ENCODE results near the gene GBP1.

GBP1 gene

DNA sequence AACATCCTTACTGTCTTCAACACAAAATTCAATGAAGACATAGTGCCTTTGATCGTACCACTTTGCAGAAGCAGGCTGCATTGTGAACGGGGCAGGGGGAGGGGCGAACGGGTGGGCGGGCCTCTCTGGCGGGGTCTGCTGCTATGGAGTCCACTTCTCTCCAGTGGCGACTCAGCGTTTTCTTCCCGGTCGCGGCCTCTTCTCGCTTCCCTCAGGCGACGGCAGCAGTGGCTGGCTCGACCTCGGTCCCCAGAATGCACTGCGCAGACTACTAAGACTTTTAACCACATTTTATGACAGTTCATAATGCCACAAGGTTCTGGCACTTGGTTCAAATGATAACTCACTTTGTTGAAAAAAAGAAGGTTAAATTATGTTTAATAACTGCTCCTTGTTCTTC lies 39.7 kb upstream of the GBP1 start:
- TF ChIP-seq EZH2phosphoT487 (conservative IDR thresholded peaks at IDR 0.05; ENCODE audit: low read length): no peak
- no peak for TF ChIP-seq CTCF (IDR thresholded peaks at IDR 0.05; ENCODE audit: insufficient read depth, low read length, poor library complexity, severe bottlenecking)
- Histone ChIP-seq H3K4me3 (ENCODE audit: insufficient read depth, low read length, poor library complexity, severe bottlenecking) (no peak overlapping the region), H4K20me1 (ENCODE audit: low read depth, low read length) (no peaks in the 10 kb centered on the region), H3F3A (ENCODE audit: insufficient read depth) (no peaks in the 10 kb centered on the region), H3K9ac (ENCODE audit: low read length) (no peak overlapping the region), H3K4me2 (ENCODE audit: low read depth, low read length, poor library complexity, severe bottlenecking) (no peak overlapping the region), H2AFZ (ENCODE audit: low read depth, low read length, severe bottlenecking) (no peak overlapping the region), H3K27ac (ENCODE audit: low read depth, low read length) (no peak overlapping the region), H3K79me2 (ENCODE audit: insufficient read depth, low read length) (no peaks in the 10 kb centered on the region), H3K9me3 (ENCODE audit: insufficient read depth, low read length) (no peaks in the 10 kb centered on the region), H3K36me3 (ENCODE audit: low read length) (no peaks in the 10 kb centered on the region), H3K27me3 (ENCODE audit: low read length) (no peaks in the 10 kb centered on the region), H3K9me2 (replicated peaks; ENCODE audit: insufficient read depth, low read length) (no peaks in the 10 kb centered on the region)

DNA sequence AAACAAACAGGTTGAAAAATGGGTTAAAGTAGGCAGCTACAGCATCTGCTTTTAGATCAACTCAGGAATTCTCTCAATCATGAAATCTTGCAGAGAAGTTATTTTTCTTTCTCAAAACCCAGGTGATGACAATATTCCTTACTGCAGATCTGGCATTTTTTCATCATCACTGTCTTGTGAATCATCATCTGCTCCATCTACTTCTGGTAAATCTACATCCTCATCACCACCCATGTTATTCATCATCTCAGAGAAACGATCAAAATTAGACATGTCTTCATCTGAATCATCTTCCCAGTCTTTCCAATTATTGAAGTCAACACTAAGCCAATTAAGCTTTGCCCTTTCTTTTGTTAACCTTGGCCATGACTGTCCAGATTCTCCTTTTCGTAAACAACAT lies 39.1 kb upstream of the GBP1 start:
- H3K79me2 ChIP-seq (ENCODE audit: insufficient read depth, low read length): no peaks in the 10 kb centered on the region
- no peaks in the 10 kb centered on the region for H3K9me2 ChIP-seq (replicated peaks; ENCODE audit: insufficient read depth, low read length)
- H3K9me3 ChIP-seq (ENCODE audit: insufficient read depth, low read length): no peaks in the 10 kb centered on the region
- H3K4me3 ChIP-seq (ENCODE audit: insufficient read depth, low read length, poor library complexity, severe bottlenecking): no peak overlapping the region
- no peak for TF ChIP-seq CTCF (IDR thresholded peaks at IDR 0.05; ENCODE audit: insufficient read depth, low read length, poor library complexity, severe bottlenecking)
- TF ChIP-seq EZH2phosphoT487 (conservative IDR thresholded peaks at IDR 0.05; ENCODE audit: low read length): no peak
- no peaks in the 10 kb centered on the region for H3F3A ChIP-seq (ENCODE audit: insufficient read depth)
- H3K9ac ChIP-seq (ENCODE audit: low read length): no peak overlapping the region
- no peak overlapping the region for H3K27ac ChIP-seq (ENCODE audit: low read depth, low read length)
- no peak overlapping the region for H2AFZ ChIP-seq (ENCODE audit: low read depth, low read length, severe bottlenecking)
- H3K36me3 ChIP-seq (ENCODE audit: low read length): no peaks in the 10 kb centered on the region
- no peak overlapping the region for H3K4me2 ChIP-seq (ENCODE audit: low read depth, low read length, poor library complexity, severe bottlenecking)
- no peaks in the 10 kb centered on the region for H4K20me1 ChIP-seq (ENCODE audit: low read depth, low read length)
- no peaks in the 10 kb centered on the region for H3K27me3 ChIP-seq (ENCODE audit: low read length)

DNA sequence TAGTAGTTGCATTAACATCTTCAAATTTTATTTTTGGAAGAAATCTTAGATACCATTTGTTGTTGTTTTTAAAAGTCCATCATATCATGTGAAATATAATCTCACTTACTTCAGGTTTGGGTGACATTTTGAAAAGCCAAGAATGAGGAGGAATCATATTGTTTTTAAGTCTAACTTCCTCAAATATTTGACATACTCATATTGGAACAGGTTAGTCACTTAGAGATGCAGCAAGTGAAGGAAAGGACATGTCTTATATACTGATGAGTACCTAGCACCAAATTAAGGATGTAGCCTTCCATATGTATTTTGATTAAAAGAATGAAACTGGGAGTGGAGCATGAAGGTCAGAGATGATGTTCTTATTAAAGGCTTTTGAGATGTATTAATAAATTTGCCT lies 37.0 kb upstream of the GBP1 start:
- no peaks in the 10 kb centered on the region for H3K9me3 ChIP-seq (ENCODE audit: insufficient read depth, low read length)
- no peak for TF ChIP-seq CTCF (IDR thresholded peaks at IDR 0.05; ENCODE audit: insufficient read depth, low read length, poor library complexity, severe bottlenecking)
- TF ChIP-seq EZH2phosphoT487 (conservative IDR thresholded peaks at IDR 0.05; ENCODE audit: low read length): no peak

More for the DNA sequence above, 37.0 kb upstream of the GBP1 start:
- Histone ChIP-seq H3K79me2 (ENCODE audit: insufficient read depth, low read length) (no peaks in the 10 kb centered on the region), H3K27me3 (ENCODE audit: low read length) (no peaks in the 10 kb centered on the region), H4K20me1 (ENCODE audit: low read depth, low read length) (no peaks in the 10 kb centered on the region), H3K36me3 (ENCODE audit: low read length) (no peaks in the 10 kb centered on the region), H3K4me3 (ENCODE audit: insufficient read depth, low read length, poor library complexity, severe bottlenecking) (no peak overlapping the region), H2AFZ (ENCODE audit: low read depth, low read length, severe bottlenecking) (no peak overlapping the region), H3K9ac (ENCODE audit: low read length) (no peak overlapping the region), H3K27ac (ENCODE audit: low read depth, low read length) (no peak overlapping the region), H3K9me2 (replicated peaks; ENCODE audit: insufficient read depth, low read length) (no peaks in the 10 kb centered on the region), H3K4me2 (ENCODE audit: low read depth, low read length, poor library complexity, severe bottlenecking) (no peak overlapping the region), H3F3A (ENCODE audit: insufficient read depth) (no peaks in the 10 kb centered on the region)

Data from SU-DHL-6 (cell line).